ENCODE measurements around the gene SCRN1.

DNA sequence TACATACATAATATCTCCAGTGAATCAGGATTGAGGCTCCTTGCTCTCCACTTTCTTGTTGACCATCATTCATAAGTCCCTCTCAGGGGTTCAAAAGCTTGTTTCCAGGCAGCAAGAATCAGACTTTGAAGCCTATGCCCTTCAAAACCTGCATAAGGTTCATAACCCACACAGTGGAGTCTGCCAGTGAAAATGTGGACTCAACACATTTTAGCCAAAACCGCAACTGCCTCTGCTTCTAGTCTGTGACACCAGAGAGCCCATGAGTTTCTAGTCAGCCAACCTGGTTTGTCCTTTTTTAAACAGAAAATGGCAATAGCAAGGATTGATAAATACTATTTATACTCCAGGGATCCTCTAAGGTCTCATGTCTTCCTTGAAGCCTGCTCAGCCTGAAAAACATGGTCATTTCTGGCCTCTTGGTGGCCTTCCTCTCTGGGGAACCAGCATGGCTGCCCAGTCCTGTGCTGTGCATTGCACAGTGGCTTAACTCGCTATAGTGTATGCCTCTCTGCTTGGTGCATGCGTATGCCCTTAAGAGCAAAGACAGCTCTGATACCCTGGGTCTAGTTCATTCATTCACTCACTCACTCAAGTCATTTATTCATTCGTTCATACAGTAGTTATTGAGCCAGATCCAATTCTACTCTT, 115.8 kb downstream of the SCRN1 start:
- TF ChIP-seq ZSCAN12 (CRISPR knock-in tag; IDR thresholded peaks at IDR 0.05) = no peak
- no peak for TF ChIP-seq PCBP2 (optimal IDR thresholded peaks at IDR 0.05; ENCODE audit: low read depth, low read length, poor library complexity, severe bottlenecking)
- no peak for TF ChIP-seq POLR2A (IDR thresholded peaks at IDR 0.05; ENCODE audit: insufficient read depth in 1 of 2, low read depth in 2 of 2, low read length in 2 of 2)
- no peak for TF ChIP-seq ATM (IDR thresholded peaks at IDR 0.05; ENCODE audit: borderline replicate concordance)
- TF ChIP-seq SP140L (CRISPR knock-in tag; IDR thresholded peaks at IDR 0.05; ENCODE audit: borderline replicate concordance) = no peak
- TF ChIP-seq, protein P1, sequence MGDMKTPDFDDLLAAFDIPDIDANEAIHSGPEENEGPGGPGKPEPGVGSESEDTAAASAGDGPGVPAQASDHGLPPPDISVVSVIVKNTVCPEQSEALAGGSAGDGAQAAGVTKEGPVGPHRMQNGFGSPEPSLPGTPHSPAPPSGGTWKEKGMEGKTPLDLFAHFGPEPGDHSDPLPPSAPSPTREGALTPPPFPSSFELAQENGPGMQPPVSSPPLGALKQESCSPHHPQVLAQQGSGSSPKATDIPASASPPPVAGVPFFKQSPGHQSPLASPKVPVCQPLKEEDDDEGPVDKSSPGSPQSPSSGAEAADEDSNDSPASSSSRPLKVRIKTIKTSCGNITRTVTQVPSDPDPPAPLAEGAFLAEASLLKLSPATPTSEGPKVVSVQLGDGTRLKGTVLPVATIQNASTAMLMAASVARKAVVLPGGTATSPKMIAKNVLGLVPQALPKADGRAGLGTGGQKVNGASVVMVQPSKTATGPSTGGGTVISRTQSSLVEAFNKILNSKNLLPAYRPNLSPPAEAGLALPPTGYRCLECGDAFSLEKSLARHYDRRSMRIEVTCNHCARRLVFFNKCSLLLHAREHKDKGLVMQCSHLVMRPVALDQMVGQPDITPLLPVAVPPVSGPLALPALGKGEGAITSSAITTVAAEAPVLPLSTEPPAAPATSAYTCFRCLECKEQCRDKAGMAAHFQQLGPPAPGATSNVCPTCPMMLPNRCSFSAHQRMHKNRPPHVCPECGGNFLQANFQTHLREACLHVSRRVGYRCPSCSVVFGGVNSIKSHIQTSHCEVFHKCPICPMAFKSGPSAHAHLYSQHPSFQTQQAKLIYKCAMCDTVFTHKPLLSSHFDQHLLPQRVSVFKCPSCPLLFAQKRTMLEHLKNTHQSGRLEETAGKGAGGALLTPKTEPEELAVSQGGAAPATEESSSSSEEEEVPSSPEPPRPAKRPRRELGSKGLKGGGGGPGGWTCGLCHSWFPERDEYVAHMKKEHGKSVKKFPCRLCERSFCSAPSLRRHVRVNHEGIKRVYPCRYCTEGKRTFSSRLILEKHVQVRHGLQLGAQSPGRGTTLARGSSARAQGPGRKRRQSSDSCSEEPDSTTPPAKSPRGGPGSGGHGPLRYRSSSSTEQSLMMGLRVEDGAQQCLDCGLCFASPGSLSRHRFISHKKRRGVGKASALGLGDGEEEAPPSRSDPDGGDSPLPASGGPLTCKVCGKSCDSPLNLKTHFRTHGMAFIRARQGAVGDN (CRISPR knock-in tag; IDR thresholded peaks at IDR 0.05) = no peak
- TF ChIP-seq, protein P2, sequence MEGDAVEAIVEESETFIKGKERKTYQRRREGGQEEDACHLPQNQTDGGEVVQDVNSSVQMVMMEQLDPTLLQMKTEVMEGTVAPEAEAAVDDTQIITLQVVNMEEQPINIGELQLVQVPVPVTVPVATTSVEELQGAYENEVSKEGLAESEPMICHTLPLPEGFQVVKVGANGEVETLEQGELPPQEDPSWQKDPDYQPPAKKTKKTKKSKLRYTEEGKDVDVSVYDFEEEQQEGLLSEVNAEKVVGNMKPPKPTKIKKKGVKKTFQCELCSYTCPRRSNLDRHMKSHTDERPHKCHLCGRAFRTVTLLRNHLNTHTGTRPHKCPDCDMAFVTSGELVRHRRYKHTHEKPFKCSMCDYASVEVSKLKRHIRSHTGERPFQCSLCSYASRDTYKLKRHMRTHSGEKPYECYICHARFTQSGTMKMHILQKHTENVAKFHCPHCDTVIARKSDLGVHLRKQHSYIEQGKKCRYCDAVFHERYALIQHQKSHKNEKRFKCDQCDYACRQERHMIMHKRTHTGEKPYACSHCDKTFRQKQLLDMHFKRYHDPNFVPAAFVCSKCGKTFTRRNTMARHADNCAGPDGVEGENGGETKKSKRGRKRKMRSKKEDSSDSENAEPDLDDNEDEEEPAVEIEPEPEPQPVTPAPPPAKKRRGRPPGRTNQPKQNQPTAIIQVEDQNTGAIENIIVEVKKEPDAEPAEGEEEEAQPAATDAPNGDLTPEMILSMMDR (CRISPR knock-in tag; IDR thresholded peaks at IDR 0.05) = no peak
- no peak for TF ChIP-seq BHLHE40 (IDR thresholded peaks at IDR 0.05; ENCODE audit: low read length)
- no peak for TF ChIP-seq YY1 (IDR thresholded peaks at IDR 0.05; ENCODE audit: insufficient read depth, insufficient replicate concordance, low read depth, low read length)
- no peak for TF ChIP-seq EP300 (IDR thresholded peaks at IDR 0.05; ENCODE audit: low read depth in 2 of 2, low read length in 2 of 2)
- TF ChIP-seq EP300 (CRISPR knock-in tag; IDR thresholded peaks at IDR 0.05; ENCODE audit: borderline replicate concordance) = no peak
- no peak for TF ChIP-seq HCFC1 (IDR thresholded peaks at IDR 0.05; ENCODE audit: low read depth, low read length)
- no peak for TF ChIP-seq ZNF317 (CRISPR knock-in tag; IDR thresholded peaks at IDR 0.05)
- no peak for TF ChIP-seq ZNF839 (CRISPR knock-in tag; IDR thresholded peaks at IDR 0.05; ENCODE audit: borderline replicate concordance)
- no peak for TF ChIP-seq HNF4G (IDR thresholded peaks at IDR 0.05; ENCODE audit: borderline replicate concordance, low read depth, low read length)
- TF ChIP-seq HNF4G (CRISPR knock-in tag; IDR thresholded peaks at IDR 0.05; ENCODE audit: borderline replicate concordance, low read depth) = no peak

Measured in HepG2 (cell line).